ENCODE results near the gene POLN. TPM values are rescaled to one million over a fixed set of nuclear protein-coding genes. Genes with fewer than 3 reads are reported as not detected.

Gene POLN
- total RNA-seq, 1 experiment from 2014 or later, result 0.26 TPM

DNA sequence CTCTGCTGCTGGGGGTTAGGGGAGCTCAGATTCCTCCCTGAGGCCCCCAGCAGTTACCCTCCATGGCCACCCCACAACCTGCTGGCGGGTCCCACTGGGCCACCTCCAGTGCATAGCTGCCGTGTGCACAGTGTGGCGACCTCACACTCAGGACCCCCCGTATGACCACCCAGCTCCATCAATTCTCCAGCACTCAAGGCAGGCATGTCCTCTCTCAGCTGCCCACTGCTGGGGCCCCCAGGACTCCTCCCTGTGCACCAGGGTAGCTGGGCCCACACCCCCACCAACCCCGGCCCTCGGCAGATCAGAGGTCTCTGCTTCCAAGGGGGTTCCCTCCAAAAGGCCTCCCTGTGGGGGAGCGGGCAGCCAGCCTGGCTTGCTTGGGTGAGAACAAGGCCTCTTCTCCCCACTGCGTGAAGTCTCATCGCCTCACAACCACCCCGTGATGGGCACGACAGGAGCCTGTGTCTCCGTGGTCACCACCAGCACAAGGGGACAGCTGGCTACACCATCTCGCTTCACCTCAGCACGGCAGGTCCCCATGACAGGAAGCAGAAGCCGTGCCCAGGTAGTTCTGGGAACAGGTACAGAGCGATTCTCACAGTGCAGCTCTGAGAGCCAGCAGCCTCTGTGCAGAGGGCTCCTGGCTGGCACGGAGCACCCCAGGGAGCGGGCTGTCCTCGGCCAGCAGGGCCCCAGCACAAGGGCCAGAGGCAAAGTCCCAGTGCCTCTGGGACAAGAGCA is 4.6 kb upstream of the POLN start:
- Histone ChIP-seq H4K20me1 (ENCODE audit: low read length) (no peaks in the 10 kb centered on the region), H3K4me3 (ENCODE audit: low read length) (no peak overlapping the region), H3K27me3 (ENCODE audit: low read length) (no peaks in the 10 kb centered on the region), H3K9ac (ENCODE audit: low read length) (no peak overlapping the region), H3K4me2 (ENCODE audit: low read length) (no peak overlapping the region), H3K9me2 (replicated peaks; ENCODE audit: low read length) (no peaks in the 10 kb centered on the region), H3K9me3 (ENCODE audit: low read length) (no peaks in the 10 kb centered on the region), H3K4me1 (ENCODE audit: insufficient read depth, low read length) (no peaks in the 10 kb centered on the region; the same call in 1 of the 2 replicates), H3K79me2 (ENCODE audit: low read length) (peaks cover 3% of the 10 kb centered on the region), H2AFZ (ENCODE audit: low read length) (no peak overlapping the region), H3F3A (ENCODE audit: low read length, unreplicated experiment) (no peaks in the 10 kb centered on the region), H3K36me3 (ENCODE audit: low read depth, low read length) (no peaks in the 10 kb centered on the region), H3K27ac (ENCODE audit: low read length) (no peak overlapping the region)
- DNase-seq, result no peak
- ChIA-PET POLR2A (ENCODE audit: unreplicated experiment) (no interaction called here), CTCF (no interaction called here)
- intact Hi-C loops (cut with micrococcal nuclease), result no loop called here
- TF ChIP-seq, protein P1, sequence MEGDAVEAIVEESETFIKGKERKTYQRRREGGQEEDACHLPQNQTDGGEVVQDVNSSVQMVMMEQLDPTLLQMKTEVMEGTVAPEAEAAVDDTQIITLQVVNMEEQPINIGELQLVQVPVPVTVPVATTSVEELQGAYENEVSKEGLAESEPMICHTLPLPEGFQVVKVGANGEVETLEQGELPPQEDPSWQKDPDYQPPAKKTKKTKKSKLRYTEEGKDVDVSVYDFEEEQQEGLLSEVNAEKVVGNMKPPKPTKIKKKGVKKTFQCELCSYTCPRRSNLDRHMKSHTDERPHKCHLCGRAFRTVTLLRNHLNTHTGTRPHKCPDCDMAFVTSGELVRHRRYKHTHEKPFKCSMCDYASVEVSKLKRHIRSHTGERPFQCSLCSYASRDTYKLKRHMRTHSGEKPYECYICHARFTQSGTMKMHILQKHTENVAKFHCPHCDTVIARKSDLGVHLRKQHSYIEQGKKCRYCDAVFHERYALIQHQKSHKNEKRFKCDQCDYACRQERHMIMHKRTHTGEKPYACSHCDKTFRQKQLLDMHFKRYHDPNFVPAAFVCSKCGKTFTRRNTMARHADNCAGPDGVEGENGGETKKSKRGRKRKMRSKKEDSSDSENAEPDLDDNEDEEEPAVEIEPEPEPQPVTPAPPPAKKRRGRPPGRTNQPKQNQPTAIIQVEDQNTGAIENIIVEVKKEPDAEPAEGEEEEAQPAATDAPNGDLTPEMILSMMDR (conservative IDR thresholded peaks at IDR 0.05; ENCODE audit: low read depth, low read length), result no peak
- TF ChIP-seq EZH2 (IDR thresholded peaks at IDR 0.05; ENCODE audit: low read length, unreplicated experiment), result no peak
- no peak for TF ChIP-seq EZH2phosphoT487 (IDR thresholded peaks at IDR 0.05; ENCODE audit: borderline replicate concordance, low read length)
- no peak for ATAC-seq
- BruUV-seq (replicated peaks), result no TSS peak

DNA sequence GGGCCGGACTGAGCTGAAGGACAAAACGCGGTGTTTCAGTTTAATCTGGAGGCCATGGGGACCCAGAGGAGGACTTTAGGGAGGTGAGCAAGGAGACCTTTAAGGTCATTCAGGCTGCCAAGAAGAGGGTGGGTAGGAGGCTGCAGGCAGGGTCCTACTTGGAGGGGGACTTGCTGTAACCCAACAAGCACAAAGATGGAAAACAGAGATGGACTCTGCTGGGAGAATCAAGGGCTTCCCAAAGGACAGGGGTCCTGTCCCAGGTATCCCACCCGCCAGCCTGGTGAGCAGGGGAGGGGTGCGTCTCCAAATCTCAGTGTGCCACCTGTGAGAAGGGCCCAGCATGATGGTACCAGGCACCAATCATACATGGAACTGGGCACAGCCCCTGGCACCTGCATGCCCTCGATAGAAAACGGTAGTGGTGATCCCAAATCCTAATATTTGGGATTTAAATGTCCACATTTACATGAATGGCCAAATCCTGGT is 3.9 kb upstream of the POLN start:
- no peaks in the 10 kb centered on the region for H3F3A ChIP-seq (ENCODE audit: low read length, unreplicated experiment)
- ChIA-PET POLR2A (ENCODE audit: unreplicated experiment) (no interaction called here), CTCF (no interaction called here)
- H3K27ac ChIP-seq (ENCODE audit: low read length), result no peak overlapping the region
- ATAC-seq (no peak), DNase-seq (no peak)
- H3K27me3 ChIP-seq (ENCODE audit: low read length), result no peaks in the 10 kb centered on the region
- H3K9me2 ChIP-seq (replicated peaks; ENCODE audit: low read length), result no peaks in the 10 kb centered on the region
- H2AFZ ChIP-seq (ENCODE audit: low read length), result no peak overlapping the region
- no peak overlapping the region for H3K4me2 ChIP-seq (ENCODE audit: low read length)
- H3K9me3 ChIP-seq (ENCODE audit: low read length), result no peaks in the 10 kb centered on the region
- H3K4me3 ChIP-seq (ENCODE audit: low read length), result no peak overlapping the region
- no peak overlapping the region for H3K9ac ChIP-seq (ENCODE audit: low read length)
- intact Hi-C loops (cut with micrococcal nuclease), result no loop called here
- H3K79me2 ChIP-seq (ENCODE audit: low read length), result peaks cover 10% of the 10 kb centered on the region
- H4K20me1 ChIP-seq (ENCODE audit: low read length), result peaks cover 5% of the 10 kb centered on the region
- TF ChIP-seq EZH2 (IDR thresholded peaks at IDR 0.05; ENCODE audit: low read length, unreplicated experiment), result no peak
- TF ChIP-seq, protein P1 (conservative IDR thresholded peaks at IDR 0.05; ENCODE audit: low read depth, low read length), result no peak
- no peak for TF ChIP-seq EZH2phosphoT487 (IDR thresholded peaks at IDR 0.05; ENCODE audit: borderline replicate concordance, low read length)
- no peaks in the 10 kb centered on the region; the same call in 1 of the 2 replicates for H3K4me1 ChIP-seq (ENCODE audit: insufficient read depth, low read length)
- H3K36me3 ChIP-seq (ENCODE audit: low read depth, low read length), result no peaks in the 10 kb centered on the region
- BruUV-seq (replicated peaks), result no TSS peak

Measured in PC-3 (cell line).